ENCODE data around the gene PPP1R11.

DNA sequence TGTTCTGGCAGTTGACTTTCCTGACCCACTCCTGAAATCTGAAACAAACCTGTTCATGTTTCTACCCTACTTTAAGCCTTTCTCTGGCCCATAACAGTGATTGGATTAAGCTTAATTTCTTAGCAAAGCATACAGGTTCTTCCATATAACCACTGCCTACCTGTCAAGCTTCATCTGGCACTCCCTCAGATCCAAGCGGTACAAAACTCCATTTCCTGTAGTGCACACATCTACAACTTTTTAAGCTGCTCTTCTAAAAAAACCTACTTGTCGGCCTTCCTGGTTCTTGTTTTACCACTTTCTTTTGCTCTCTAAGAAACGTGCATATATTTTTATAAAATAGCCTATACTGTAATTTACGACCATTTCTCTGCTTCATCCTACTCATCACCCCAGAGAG lies 916 bp upstream of the PPP1R11 start:
- TF ChIP-seq, protein P1, sequence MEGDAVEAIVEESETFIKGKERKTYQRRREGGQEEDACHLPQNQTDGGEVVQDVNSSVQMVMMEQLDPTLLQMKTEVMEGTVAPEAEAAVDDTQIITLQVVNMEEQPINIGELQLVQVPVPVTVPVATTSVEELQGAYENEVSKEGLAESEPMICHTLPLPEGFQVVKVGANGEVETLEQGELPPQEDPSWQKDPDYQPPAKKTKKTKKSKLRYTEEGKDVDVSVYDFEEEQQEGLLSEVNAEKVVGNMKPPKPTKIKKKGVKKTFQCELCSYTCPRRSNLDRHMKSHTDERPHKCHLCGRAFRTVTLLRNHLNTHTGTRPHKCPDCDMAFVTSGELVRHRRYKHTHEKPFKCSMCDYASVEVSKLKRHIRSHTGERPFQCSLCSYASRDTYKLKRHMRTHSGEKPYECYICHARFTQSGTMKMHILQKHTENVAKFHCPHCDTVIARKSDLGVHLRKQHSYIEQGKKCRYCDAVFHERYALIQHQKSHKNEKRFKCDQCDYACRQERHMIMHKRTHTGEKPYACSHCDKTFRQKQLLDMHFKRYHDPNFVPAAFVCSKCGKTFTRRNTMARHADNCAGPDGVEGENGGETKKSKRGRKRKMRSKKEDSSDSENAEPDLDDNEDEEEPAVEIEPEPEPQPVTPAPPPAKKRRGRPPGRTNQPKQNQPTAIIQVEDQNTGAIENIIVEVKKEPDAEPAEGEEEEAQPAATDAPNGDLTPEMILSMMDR (conservative IDR thresholded peaks at IDR 0.05; ENCODE audit: low read depth in 2 of 2), result no peak
- TF ChIP-seq REST (IDR thresholded peaks at IDR 0.05; ENCODE audit: unreplicated experiment) (no peak), EZH2 (IDR thresholded peaks at IDR 0.05; ENCODE audit: low read depth, unreplicated experiment) (no peak), JUNB (IDR thresholded peaks at IDR 0.05; ENCODE audit: unreplicated experiment) (no peak), POLR2AphosphoS5 (IDR thresholded peaks at IDR 0.05; ENCODE audit: low read depth) (no peak), EZH2phosphoT487 (IDR thresholded peaks at IDR 0.05; ENCODE audit: unreplicated experiment) (no peak), ZNF114 (CRISPR knock-in tag; IDR thresholded peaks at IDR 0.05) (no peak), NANOG (IDR thresholded peaks at IDR 0.05; ENCODE audit: borderline replicate concordance) (no peak), ZNF331 (CRISPR knock-in tag; IDR thresholded peaks at IDR 0.05; ENCODE audit: low read depth) (no peak), CREB1 (CRISPR knock-in tag; IDR thresholded peaks at IDR 0.05; ENCODE audit: low read depth) (no peak), STAT1 (IDR thresholded peaks at IDR 0.05; ENCODE audit: unreplicated experiment) (no peak)
- TF ChIP-seq, protein P2, sequence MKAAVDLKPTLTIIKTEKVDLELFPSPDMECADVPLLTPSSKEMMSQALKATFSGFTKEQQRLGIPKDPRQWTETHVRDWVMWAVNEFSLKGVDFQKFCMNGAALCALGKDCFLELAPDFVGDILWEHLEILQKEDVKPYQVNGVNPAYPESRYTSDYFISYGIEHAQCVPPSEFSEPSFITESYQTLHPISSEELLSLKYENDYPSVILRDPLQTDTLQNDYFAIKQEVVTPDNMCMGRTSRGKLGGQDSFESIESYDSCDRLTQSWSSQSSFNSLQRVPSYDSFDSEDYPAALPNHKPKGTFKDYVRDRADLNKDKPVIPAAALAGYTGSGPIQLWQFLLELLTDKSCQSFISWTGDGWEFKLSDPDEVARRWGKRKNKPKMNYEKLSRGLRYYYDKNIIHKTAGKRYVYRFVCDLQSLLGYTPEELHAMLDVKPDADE (IDR thresholded peaks at IDR 0.05), result no peak
